HepG2 (cell line): ENCODE data around the gene AKAP12. TPM values are rescaled to one million over a fixed set of nuclear protein-coding genes. Genes with fewer than 3 reads are reported as not detected.

Source experiments
- ASH2L ChIP-seq: fragments of 300-600, 200-600 bp; sonication (generic); IDR thresholded peaks from 2 replicates; pipeline ENCODE4 v1.7.0; 2017; ENCODE audit warnings: low read depth, mild to moderate bottlenecking, moderate library complexity, mixed read lengths, low read length; ENCODE audit not compliant: insufficient read length
- ATF4 ChIP-seq, 2 experiments: fragments of 450-650 bp in 1 of 2; sonication (generic) in 1 of 2; formaldehyde crosslinking; IDR thresholded peaks; 2 replicates each; pipeline versions ENCODE4 v1.5.0 to v1.8.0; 2020 to 2022; ENCODE audit warnings: mild to moderate bottlenecking in 1 of 2, missing genetic modification reagents in 1 of 2
- CTCF ChIP-seq: sonication (generic); formaldehyde crosslinking; IDR thresholded peaks from 2 replicates; pipeline ENCODE4 v1.5.0; 2020; ENCODE audit warnings: mild to moderate bottlenecking, missing genetic modification reagents, moderate library complexity
- FOXJ3 ChIP-seq: sonication (generic); formaldehyde crosslinking; IDR thresholded peaks from 2 replicates; pipeline ENCODE4 v1.4.0; 2020; ENCODE audit warnings: missing genetic modification reagents, mild to moderate bottlenecking, borderline replicate concordance
- GMEB1 ChIP-seq: sonication (generic); formaldehyde crosslinking; IDR thresholded peaks from 2 replicates; pipeline ENCODE4 v1.5.1; 2020; ENCODE audit warnings: missing genetic modification reagents, mild to moderate bottlenecking, borderline replicate concordance
- MAFF ChIP-seq: IDR thresholded peaks from 2 replicates; pipeline ENCODE4 v1.6.1; 2011; ENCODE audit warnings: low read depth, low read length, improper control_type of control experiment
- MXD1 ChIP-seq: sonication (generic); formaldehyde crosslinking; IDR thresholded peaks from 2 replicates; pipeline ENCODE4 v1.4.0; 2020; ENCODE audit warnings: mild to moderate bottlenecking, missing genetic modification reagents
- NPAS2 ChIP-seq: sonication (generic); formaldehyde crosslinking; IDR thresholded peaks from 2 replicates; pipeline ENCODE4 v1.8.0; 2022; ENCODE audit warnings: mild to moderate bottlenecking, missing genetic modification reagents, borderline replicate concordance
- PCBP1 ChIP-seq: fragments of 200-400 bp; formaldehyde crosslinking; IDR thresholded peaks from 2 replicates; pipeline ENCODE4 v1.6.1; 2017; ENCODE audit warnings: mild to moderate bottlenecking, low read depth, low read length, borderline replicate concordance
- RBAK ChIP-seq: sonication (generic); formaldehyde crosslinking; IDR thresholded peaks from 2 replicates; pipeline ENCODE4 v1.5.1; 2020; ENCODE audit warnings: mild to moderate bottlenecking, missing genetic modification reagents
- THAP11 ChIP-seq: IDR thresholded peaks from 2 replicates; pipeline ENCODE4 v1.6.1; 2016; ENCODE audit warnings: missing biosample characterization, missing genetic modification reagents
- TRIM24 ChIP-seq: sonication (generic); formaldehyde crosslinking; IDR thresholded peaks from 2 replicates; pipeline ENCODE4 v1.8.0; 2022; ENCODE audit warnings: mild to moderate bottlenecking, missing genetic modification reagents
- ZBTB21 ChIP-seq: sonication (generic); formaldehyde crosslinking; IDR thresholded peaks from 2 replicates; pipeline ENCODE4 v1.4.0; 2020; ENCODE audit warnings: missing genetic modification reagents
- ZMYM2 ChIP-seq: sonication (generic); formaldehyde crosslinking; IDR thresholded peaks from 2 replicates; pipeline ENCODE4 v1.8.0; 2022; ENCODE audit warnings: mild to moderate bottlenecking, missing genetic modification reagents
- ZNF180 ChIP-seq: sonication (generic); formaldehyde crosslinking; IDR thresholded peaks from 2 replicates; pipeline ENCODE4 v1.4.0; 2020; ENCODE audit warnings: low read depth, missing genetic modification reagents, borderline replicate concordance
- ZNF343 ChIP-seq: sonication (generic); formaldehyde crosslinking; IDR thresholded peaks from 2 replicates; pipeline ENCODE4 v1.4.0; 2020; ENCODE audit warnings: mild to moderate bottlenecking, missing genetic modification reagents
- ZNF563 ChIP-seq: sonication (generic); formaldehyde crosslinking; IDR thresholded peaks from 2 replicates; pipeline ENCODE4 v1.8.0; 2022; ENCODE audit warnings: mild to moderate bottlenecking, moderate library complexity, missing genetic modification reagents
- ZNF891 ChIP-seq: sonication (generic); formaldehyde crosslinking; IDR thresholded peaks from 2 replicates; pipeline ENCODE4 v1.5.0; 2020; ENCODE audit warnings: mild to moderate bottlenecking, missing genetic modification reagents
- ZSCAN22 ChIP-seq: sonication (generic); formaldehyde crosslinking; IDR thresholded peaks from 2 replicates; pipeline ENCODE4 v1.4.0; 2020; ENCODE audit warnings: mild to moderate bottlenecking, missing genetic modification reagents
- polyA plus RNA-seq, 8 experiments: library from polyadenylated mRNA; depleted of rRNA in 3 of 8; stranded (reverse) in 7 of 8; unstranded in 1 of 8; fragments of >200 nt; fragmentation: Illumina TruSeq in 4 of 8; extraction: Trizol in 4 of 8; gene quantifications; 2 replicates each; pipeline versions ENCODE4 v1.2.1 to v1.2.3, GENCODE V29; 2011 to 2016; ENCODE audit warnings: low read depth in 4 of 8, missing spikeins in 1 of 8, mixed read lengths in 1 of 8; ENCODE audit not compliant: insufficient read depth in 1 of 8
- total RNA-seq, 5 experiments: library from RNA; depleted of rRNA; stranded (reverse); fragments of >200 nt; fragmentation: Illumina TruSeq; extraction: Trizol; gene quantifications; 2 replicates each; pipeline ENCODE4 v1.2.3, GENCODE V29; 2016; ENCODE audit warnings: low read depth in 1 of 5

AKAP12 gene
- total and polyA plus RNA-seq, 2 of the 13 experiments (the other 11 are each of a cell fraction or from before 2014, with no cell fraction given) = 10.6 to 19.0 TPM

- TF ChIP-seq CTCF (CRISPR knock-in tag) = peak; percentile 100
- TF ChIP-seq ZMYM2 (CRISPR knock-in tag) = no peak
- TF ChIP-seq PCBP1 = peak; percentile 79; the same call in 1 of the 2 replicates
- TF ChIP-seq ZNF563 (CRISPR knock-in tag) = no peak
- no peak for TF ChIP-seq ZNF343 (CRISPR knock-in tag)
- TF ChIP-seq ZSCAN22 (CRISPR knock-in tag) = no peak
- TF ChIP-seq MXD1 (CRISPR knock-in tag) = no peak
- TF ChIP-seq NPAS2 = no peak
- TF ChIP-seq ZNF891 (CRISPR knock-in tag) = no peak
- TF ChIP-seq GMEB1 (CRISPR knock-in tag) = no peak
- TF ChIP-seq MAFF = no peak
- TF ChIP-seq FOXJ3 (CRISPR knock-in tag) = no peak
- no peak for TF ChIP-seq ZNF180 (CRISPR knock-in tag)
- TF ChIP-seq ASH2L = no peak
- no peak for TF ChIP-seq RBAK (CRISPR knock-in tag)
- TF ChIP-seq ATF4 (CRISPR knock-in tag; IDR thresholded peaks at IDR 0.05) = no peak
- TF ChIP-seq TRIM24 (CRISPR knock-in tag) = no peak
- no peak for TF ChIP-seq ZBTB21 (CRISPR knock-in tag)
- 0 out of 2 replicates have a peak, but pooled peaks have one; percentile 23 for TF ChIP-seq THAP11 (CRISPR knock-in tag)
Observed at GRCh38 chr6:151323791-151324487, 84.2 kb downstream of the AKAP12 start (continued).
